Activated CD4-positive, alpha-beta T cell treated with anti-CD3 and anti-CD28 coated beads, Interleukin-2, amount 50 U/mL, for 24 hours (primary cell): Measurements from ENCODE around the gene COX6A1.
"Not testable (repeated sequence)": the region's sequence is repeated elsewhere in the genome, so short reads cannot be mapped to it uniquely, and the experiment has no call there.

ENCODE experiments used
- DNase-seq, 2 donors: peaks; one replicate each; pipeline ENCODE4 v3.0.0-alpha.2; 2020; ENCODE audit warnings: low read depth in 1 of 2, low spot score in 1 of 2

COX6A1 gene

DNA sequence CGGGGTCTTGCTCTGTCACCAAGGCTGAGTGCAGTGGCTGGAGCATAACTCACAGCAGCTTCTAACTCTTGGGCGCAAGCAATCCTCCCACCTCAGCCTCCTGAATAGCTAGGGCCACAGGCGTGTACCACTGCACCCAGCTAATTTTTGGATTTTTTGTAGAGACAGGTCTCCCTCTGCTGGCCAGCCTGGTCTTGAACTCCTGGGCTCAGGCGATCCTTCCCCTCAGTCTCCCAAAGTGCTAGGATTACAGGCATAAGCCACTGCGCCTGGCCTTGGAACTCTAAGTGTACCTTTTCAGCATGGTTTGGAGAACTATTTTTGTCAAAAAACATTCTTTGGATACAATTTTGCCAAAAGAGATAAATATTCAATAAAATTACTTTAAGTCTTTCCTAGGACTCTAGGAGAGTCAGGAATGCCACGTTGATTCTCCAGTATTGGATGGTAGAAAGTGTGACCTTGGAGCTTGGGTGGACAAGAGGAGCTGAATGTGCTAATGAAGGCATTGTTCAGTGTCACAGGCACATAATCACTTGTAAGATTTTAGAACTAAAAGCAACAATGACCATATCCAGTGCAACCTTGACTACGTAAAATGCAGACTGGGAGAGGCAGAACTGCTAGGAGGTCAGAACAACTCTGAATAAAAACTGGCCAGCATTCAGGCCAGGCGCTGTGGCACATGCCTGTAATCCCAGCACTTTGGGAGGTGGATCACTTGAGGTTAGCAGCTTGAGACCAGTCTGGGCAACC is 28.8 kb downstream of the COX6A1 start:
- DNase-seq = no peak

GRCh38 chr12:120467439-120467838 is 29.5 kb downstream of the COX6A1 start:
- no peak for DNase-seq

DNA sequence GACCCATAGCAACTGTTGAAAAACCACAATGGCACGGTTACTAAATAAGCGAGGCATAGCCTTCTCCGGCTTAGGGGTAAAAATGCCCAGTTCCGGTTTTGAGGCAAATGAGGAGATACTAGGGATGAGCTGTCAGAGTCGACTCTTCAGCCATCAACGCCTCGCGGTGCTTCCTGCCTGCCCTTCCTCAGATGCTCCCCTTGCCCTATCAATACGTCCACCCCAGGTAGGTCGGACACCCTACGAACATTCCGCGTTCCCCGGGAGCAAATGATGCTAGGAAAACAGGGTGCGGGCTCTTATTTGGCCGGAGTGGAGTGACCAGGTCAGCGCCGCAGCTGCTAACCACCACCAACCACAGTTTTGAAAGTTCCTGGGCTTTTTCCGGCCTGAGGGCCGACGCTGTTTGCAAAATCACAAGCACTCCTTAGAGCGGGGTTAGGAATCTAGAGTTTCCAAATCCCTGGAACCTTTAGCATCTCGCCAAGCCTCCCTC is 30.5 kb downstream of the COX6A1 start:
- DNase-seq = no peak

GRCh38 chr12:120468821-120469449 is 31.0 kb downstream of the COX6A1 start:
- peak in 1 of 2 donors; percentile 28 for DNase-seq

DNA sequence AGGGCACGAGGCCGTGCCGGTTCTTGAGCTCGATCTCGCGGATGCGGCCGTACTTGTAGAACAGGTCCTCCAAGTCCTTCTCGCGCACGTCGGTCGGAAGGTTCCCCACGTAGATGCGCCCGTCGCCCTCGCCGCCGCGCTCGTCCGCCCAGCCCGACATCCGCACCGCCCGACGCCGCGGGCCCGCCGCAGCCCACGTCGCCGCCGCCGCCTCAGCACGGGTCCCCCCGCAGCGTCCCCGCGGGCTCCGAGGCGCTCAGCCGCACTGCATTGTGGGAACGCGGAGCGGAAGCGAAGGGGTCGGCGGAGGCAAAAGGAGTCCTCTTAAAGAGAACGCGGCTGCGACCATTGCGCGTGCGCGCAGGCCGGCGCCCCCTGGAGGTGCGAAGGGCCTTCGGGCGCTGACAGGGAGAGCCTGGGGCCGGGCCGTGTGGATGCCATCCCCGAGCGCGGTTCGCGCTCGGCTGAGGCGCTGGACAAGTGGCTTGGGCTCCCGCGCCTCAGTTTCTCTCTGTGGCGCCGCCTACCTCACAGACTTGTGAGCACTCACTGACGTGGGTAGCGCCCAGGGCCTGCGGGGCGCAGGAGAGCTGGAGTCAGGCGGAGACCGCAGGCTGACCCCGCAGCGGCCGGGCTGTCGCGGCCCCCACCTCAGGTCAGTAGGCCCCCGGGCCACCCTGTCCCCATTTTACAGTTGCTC is 31.7 kb downstream of the COX6A1 start, which contains the start of gene SRSF9:
Gene SRSF9 (minus strand): TSS at position 299 of the 700 bp plus-strand sequence. CDS start 139 bp downstream, at position 160.
- peak; percentile 94 to 96 for DNase-seq

GRCh38 chr12:120470150-120470784 is 32.4 kb downstream of the COX6A1 start:
- DNase-seq = no peak

DNA sequence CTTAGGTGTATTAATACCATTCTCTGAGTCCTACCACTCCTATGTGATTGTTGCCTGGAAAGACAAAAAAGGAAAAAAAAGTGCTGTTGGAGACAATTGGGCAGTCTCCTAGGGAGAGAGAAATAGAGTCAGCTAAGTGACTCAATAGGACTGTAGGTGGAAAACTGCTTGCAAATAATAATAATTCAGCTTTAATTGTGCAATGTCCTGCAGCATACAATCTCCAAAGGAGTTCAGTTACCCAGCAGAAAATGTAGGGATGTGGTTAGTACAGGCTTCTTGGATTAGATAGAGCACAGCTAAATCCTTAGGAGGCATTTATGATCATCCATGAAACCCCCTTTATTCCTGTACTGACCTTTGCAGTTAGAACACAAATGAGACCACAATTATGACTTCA is 34.6 kb downstream of the COX6A1 start:
- DNase-seq = no peak

- no peak for DNase-seq
Observed at GRCh38 chr12:120473807-120474615, 36.1 kb downstream of the COX6A1 start.

- no peak for DNase-seq
Observed at GRCh38 chr12:120474616-120474960, 36.7 kb downstream of the COX6A1 start.

- no peak for DNase-seq
Observed at GRCh38 chr12:120475643-120476042, 37.7 kb downstream of the COX6A1 start.

DNA sequence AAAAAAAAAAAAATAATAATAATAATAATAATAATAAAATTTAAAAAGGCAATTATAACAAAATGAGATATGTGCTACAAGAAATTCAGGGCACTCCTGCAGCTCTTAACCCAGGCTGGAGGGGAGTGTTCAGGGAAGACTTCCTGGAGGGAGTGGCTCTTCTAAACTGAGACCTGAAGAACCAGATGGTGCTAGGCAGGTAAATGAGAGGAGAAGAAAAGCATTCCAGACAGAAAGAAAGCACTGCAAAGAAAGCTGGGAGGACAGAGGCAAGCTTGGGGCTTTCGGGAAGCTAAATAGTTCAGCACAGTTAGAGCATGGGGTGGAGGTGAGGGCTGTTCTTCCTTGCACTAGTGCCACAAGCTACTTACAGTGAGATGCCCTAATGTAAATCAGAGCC is 41.5 kb downstream of the COX6A1 start:
- DNase-seq = no peak

DNA sequence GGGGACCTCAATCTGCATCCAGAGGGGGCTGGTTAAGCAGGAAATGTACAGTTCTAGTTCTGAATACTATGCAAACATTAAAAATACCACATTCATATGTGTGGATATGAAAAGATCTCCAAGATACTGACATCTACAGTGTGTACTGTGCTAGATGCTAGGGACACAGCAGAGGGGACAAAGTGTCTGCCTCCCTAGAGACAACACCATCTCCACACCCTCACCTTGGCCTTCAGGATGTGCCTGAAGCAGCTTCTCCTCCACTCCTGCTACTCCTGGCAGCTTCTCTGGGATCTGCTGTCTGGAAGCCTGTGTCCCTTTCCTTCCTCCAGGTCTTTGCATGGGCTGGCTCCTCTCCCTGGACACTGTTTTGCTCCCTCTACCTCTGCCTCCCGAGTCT is 42.3 kb downstream of the COX6A1 start:
- DNase-seq = no peak

DNA sequence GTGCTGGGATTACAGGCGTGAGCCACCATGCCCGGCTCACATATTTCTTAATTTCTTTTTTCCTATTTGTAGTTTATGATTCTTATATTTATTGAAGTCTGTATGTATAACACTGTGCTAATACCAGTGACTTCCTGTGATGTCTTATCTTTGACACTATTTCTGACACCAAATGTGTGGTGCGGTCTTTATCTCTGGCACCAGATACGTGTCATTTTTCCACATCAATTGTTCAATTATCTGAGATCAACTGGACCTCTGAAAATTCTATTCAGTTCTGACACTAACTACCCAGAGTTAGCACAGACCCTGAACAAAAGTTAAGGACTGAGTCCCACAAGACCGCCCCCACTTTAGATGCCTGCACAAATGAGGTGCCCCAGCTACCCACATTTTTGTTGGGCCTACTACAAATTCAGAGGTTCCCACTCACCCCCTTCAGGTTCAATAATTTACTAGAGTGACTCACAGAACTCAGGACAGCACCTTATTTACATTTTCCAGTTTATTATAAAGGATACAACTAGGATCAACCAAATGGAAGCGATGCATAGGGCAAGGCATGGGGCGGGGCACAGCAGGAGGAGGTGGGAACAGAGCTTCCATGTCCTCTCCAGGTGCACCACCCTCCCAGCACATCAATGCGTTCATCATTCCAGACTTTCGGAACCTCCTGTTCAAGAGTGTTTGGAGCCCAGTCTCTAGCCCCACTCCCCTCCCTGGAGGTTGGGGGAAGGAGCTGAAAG is 43.3 kb downstream of the COX6A1 start:
- DNase-seq = no peak

DNA sequence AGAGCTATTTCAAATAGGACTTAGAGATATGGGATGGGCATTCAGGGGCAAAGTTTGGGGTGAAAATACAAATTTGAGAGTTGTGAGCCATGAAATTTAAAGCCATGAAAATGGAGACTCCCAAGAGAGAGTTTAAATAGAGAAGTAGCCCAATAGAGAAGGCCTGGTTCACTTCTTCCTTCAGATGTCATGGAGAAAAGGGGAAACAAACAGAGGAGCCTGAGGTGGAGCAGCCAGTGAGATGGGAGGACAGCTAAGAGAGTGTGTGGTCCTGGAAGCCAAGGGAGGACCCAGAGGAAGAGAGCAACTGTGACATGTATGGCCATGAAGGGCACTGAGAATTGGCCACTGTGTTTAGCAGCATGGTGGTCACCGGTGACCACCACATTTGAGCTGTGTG is 45.7 kb downstream of the COX6A1 start:
- no peak for DNase-seq

DNA sequence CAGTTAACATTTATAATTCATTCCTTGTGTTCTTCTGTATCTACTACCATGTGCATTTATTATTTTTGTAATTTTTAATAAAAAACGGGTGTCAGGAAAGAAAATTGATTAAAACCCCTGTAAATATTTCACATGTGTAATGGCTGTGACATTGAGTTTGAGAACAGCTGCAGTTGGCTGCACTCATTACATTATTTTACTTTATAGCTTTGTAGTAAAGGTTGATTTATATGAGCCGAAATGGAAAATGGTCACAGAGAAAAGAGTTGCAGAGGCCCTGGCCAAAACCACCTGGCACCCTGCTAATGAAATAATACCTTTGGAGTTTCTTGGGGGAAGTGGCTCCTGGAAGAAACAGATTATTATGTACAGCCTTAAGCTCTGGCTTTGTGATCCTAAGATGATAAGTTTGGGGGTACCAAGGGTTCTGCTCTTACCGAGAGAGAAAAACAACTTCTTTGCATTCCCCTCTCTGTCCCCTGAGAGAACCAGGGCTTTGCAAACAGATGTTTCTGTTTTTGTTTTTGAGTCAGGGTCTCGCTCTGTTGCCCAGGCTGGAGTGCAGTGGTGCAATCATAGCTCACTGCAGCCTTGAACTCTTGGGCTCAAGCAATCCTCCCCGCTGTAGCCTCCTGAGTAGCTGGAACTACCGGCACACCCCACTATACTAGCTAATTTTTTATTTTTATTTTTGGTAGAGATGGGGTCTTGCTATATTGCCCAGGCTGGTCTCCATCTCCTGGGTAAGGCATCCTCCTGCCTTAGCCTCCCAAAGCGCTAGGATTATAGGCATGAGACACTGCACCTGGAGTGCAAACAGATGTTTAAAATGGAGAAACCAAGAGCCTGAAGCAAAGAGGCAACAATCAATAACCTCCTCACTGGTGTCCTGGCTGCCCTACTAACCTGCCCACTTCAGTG is 48.3 kb downstream of the COX6A1 start:
- no peak for DNase-seq

DNA sequence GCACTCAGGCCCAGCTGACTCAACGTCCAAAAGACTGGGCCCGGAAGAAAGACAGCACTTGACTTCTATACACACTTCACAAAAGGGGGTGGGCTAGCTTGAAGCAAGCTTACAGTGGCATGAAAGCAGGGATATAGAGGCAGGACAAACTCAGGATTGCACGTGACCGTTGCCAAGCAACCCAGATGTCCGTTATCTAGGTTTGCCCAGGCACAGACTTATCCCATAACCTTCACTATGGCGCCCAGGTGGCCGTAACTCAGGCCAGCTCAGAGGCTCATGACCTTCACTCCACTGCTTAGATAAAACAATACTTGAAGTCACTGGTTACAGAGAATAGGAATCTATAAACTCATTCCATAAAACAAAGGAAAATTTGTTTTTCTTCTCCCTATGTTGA is 49.6 kb downstream of the COX6A1 start:
- DNase-seq = not testable (repeated sequence)

GRCh38 chr12:120488057-120488640 is 50.2 kb downstream of the COX6A1 start:
- no peak for DNase-seq

- no peak for DNase-seq
Observed at GRCh38 chr12:120489018-120489417, 51.1 kb downstream of the COX6A1 start.

GRCh38 chr12:120490325-120490724 is 52.4 kb downstream of the COX6A1 start:
- DNase-seq = no peak
